Parathyroid adenoma (tissue), 2 donors: ENCODE results near the gene ECI2.
A peak's percentile ranks its signal among the peaks of the same experiment; 100 is the strongest.

Experiments
- H2AFZ ChIP-seq: fragments of 300-600 bp; sonication (generic); one replicate; pipeline ENCODE4 v1.7.0; 2017; ENCODE audit warnings: antibody characterized with exemption, mild to moderate bottlenecking
- H3K27ac ChIP-seq: fragments of 300-600 bp; sonication (generic); one replicate; pipeline ENCODE4 v1.7.0; 2017
- H3K27me3 ChIP-seq: fragments of 300-600 bp; sonication (generic); one replicate; pipeline ENCODE4 v1.7.0; 2017; ENCODE audit warnings: low read length; ENCODE audit not compliant: control insufficient read depth, insufficient read depth
- H3K36me3 ChIP-seq: fragments of 300-600 bp; sonication (generic); one replicate; pipeline ENCODE4 v1.7.0; 2017; ENCODE audit warnings: low read length; ENCODE audit not compliant: control insufficient read depth, insufficient read depth
- H3K4me1 ChIP-seq: fragments of 300-600 bp; sonication (generic); one replicate; pipeline ENCODE4 v1.7.0; 2017; ENCODE audit warnings: control low read depth
- H3K4me2 ChIP-seq: fragments of 300-600 bp; sonication (generic); one replicate; pipeline ENCODE4 v1.7.0; 2017; ENCODE audit warnings: low read length
- H3K4me3 ChIP-seq: fragments of 300-600 bp; sonication (generic); one replicate; pipeline ENCODE4 v1.7.0; 2017; ENCODE audit warnings: low read depth, low read length
- H3K79me2 ChIP-seq: fragments of 300-600 bp; sonication (generic); one replicate; pipeline ENCODE4 v1.7.0; 2017; ENCODE audit warnings: control low read depth
- H3K9ac ChIP-seq: fragments of 300-600 bp; sonication (generic); one replicate; pipeline ENCODE4 v1.7.0; 2017; ENCODE audit warnings: mild to moderate bottlenecking
- H3K9me3 ChIP-seq: fragments of 300-600 bp; sonication (generic); one replicate; pipeline ENCODE4 v1.7.0; 2017; ENCODE audit warnings: low read length; ENCODE audit not compliant: control insufficient read depth
- TF ChIP-seq, protein P1 (sequence below): fragments of 300-600 bp; sonication (generic); IDR thresholded peaks from one replicate; pipeline ENCODE4 v1.7.0; 2017; ENCODE audit warnings: antibody characterized with exemption, mild to moderate bottlenecking
- donor health status: primary hyperparathyroidism.

The ECI2 gene

DNA sequence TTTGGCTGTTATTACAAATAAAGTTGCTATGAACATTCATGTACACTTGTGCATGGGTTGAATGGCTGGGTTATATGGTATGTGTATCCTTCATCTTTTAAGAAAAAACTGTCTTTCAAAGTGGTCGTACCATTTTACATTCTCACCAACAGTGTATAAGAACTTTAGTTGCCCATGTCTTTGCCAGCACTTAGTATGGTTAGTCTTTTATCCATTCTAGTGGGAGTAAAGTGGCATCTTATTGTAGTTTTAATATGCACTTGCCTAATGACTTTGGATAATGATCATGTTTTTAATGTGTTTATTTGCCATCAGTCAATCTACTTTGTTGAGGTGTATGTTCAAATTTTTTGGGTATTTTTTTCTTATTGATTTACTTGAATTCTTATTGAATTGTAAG, 32.5 kb upstream of the ECI2 start:
- no peak overlapping the region for H3K4me3 ChIP-seq
- H3K4me2 ChIP-seq = no peak overlapping the region
- H3K4me1 ChIP-seq = no peaks in the 10 kb centered on the region
- no peaks in the 10 kb centered on the region for H3K27me3 ChIP-seq
- H3K27ac ChIP-seq = no peak overlapping the region
- H3K9ac ChIP-seq = no peak overlapping the region
- H3K9me3 ChIP-seq = no peaks in the 10 kb centered on the region
- TF ChIP-seq, protein P1, sequence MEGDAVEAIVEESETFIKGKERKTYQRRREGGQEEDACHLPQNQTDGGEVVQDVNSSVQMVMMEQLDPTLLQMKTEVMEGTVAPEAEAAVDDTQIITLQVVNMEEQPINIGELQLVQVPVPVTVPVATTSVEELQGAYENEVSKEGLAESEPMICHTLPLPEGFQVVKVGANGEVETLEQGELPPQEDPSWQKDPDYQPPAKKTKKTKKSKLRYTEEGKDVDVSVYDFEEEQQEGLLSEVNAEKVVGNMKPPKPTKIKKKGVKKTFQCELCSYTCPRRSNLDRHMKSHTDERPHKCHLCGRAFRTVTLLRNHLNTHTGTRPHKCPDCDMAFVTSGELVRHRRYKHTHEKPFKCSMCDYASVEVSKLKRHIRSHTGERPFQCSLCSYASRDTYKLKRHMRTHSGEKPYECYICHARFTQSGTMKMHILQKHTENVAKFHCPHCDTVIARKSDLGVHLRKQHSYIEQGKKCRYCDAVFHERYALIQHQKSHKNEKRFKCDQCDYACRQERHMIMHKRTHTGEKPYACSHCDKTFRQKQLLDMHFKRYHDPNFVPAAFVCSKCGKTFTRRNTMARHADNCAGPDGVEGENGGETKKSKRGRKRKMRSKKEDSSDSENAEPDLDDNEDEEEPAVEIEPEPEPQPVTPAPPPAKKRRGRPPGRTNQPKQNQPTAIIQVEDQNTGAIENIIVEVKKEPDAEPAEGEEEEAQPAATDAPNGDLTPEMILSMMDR = no peak
- no peaks in the 10 kb centered on the region for H3K79me2 ChIP-seq
- no peaks in the 10 kb centered on the region for H3K36me3 ChIP-seq
- H2AFZ ChIP-seq = no peak overlapping the region

DNA sequence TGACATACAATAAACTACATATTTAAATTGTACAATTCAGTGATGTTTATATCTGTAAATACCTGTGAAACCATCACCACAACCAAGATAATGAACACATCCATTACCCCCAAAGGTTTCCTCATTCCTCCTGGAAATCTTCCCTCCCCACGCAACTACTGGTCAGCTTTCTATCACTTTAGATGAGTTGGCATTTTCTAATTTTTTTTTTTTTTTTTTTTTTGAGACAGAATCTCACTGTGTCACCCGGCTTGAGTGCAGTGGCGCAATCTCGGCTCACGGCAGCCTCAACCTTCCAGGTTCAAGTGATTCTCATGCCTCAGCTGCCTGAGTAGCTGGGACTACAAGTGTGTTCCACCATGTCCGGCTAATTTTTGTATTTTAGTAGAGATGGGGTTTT, 31.7 kb upstream of the ECI2 start:
- Histone ChIP-seq H3K79me2 (no peaks in the 10 kb centered on the region), H3K4me3 (no peak overlapping the region), H3K4me2 (no peak overlapping the region), H3K4me1 (no peaks in the 10 kb centered on the region), H2AFZ (no peak overlapping the region), H3K36me3 (no peaks in the 10 kb centered on the region), H3K27ac (no peak overlapping the region), H3K9me3 (no peaks in the 10 kb centered on the region), H3K9ac (no peak overlapping the region), H3K27me3 (no peaks in the 10 kb centered on the region)
- TF ChIP-seq, protein P1 = no peak

DNA sequence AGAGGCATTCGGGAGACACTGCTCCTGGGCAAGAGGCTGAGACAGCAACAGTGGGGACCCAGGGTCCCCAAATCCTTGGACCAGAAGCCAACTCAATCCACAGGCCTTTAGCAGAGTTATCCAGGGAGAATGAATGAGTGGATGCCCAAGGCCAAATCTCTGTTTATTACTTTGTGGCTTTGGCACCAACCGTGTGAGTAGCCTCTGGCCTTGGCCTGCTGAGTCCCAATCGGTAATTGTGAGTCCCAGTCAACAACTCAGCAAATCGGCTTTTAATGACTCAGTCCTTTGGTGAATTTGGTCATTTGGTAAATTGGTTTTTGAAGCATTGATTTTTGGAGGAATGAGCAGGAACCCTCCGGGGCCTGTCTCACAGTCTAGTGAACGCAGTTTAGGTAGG, 29.1 kb upstream of the ECI2 start:
- H3K27ac ChIP-seq = no peak overlapping the region
- no peaks in the 10 kb centered on the region for H3K4me1 ChIP-seq
- H3K27me3 ChIP-seq = no peaks in the 10 kb centered on the region
- no peak overlapping the region for H3K4me3 ChIP-seq
- H3K9me3 ChIP-seq = no peaks in the 10 kb centered on the region
- H3K36me3 ChIP-seq = no peaks in the 10 kb centered on the region
- no peak overlapping the region for H2AFZ ChIP-seq
- H3K4me2 ChIP-seq = no peak overlapping the region
- H3K79me2 ChIP-seq = no peaks in the 10 kb centered on the region
- TF ChIP-seq, protein P1 = no peak
- no peak overlapping the region for H3K9ac ChIP-seq

DNA sequence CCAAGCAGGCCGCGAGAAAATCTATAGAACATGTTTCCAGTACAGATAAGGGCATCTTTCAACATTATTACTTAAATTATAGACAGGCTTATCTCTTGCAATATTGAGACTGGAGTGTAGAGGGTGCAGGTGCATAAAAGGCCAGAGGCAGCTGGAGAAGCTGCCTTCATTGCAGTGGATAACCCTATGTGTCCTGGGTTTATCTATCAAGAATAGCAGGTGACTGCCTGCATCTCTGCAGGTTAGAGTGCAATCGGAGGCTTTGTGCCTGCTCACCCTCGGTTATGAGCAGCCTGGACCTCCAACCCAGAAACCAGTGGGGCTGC, 28.7 kb upstream of the ECI2 start:
- H3K79me2 ChIP-seq = no peaks in the 10 kb centered on the region
- no peak overlapping the region for H3K4me2 ChIP-seq
- no peak overlapping the region for H3K9ac ChIP-seq
- no peaks in the 10 kb centered on the region for H3K4me1 ChIP-seq
- no peak overlapping the region for H3K4me3 ChIP-seq
- H3K27me3 ChIP-seq = no peaks in the 10 kb centered on the region
- no peak overlapping the region for H3K27ac ChIP-seq
- H3K36me3 ChIP-seq = no peaks in the 10 kb centered on the region
- TF ChIP-seq, protein P1 = no peak
- no peak overlapping the region for H2AFZ ChIP-seq
- no peaks in the 10 kb centered on the region for H3K9me3 ChIP-seq

DNA sequence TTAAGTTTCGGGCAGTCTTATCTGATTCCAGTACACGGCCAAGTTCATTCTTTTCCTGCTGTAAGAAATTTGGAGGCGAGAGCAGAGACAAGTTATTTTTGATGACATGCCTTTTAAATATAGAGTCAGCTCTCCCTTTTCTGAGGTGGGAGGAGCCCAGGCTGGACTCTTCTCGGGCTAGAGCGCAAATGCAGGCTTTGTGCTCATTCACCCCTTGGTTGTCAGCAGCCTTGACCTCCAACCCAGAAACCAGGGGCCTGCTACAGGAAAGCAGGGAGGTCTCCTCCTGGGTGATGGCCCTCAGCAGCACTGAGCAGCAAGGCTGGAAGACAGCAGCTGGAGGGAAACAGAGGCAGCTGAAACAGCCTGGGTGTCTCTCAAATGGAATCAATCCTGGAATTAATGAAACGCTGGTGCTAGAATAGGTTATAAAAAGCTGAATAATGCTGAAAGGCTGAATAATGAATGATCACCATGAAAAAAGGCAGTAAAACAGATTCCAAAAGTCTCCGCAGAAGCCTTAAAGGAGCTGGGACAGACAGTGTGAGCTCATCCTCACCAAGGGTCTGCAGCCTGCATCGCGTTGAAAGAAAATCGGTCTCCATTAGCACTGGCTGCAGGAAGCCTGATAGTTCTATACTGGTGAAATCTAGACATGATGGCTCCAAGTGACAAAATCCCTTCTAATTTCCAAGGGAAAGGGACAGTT, 28.2 kb upstream of the ECI2 start:
- H3K4me3 ChIP-seq = no peak overlapping the region
- H3K4me1 ChIP-seq = no peaks in the 10 kb centered on the region
- H3K4me2 ChIP-seq = peak overlapping the region; percentile 6
- H3K9ac ChIP-seq = no peak overlapping the region
- H3K27me3 ChIP-seq = no peaks in the 10 kb centered on the region
- no peaks in the 10 kb centered on the region for H3K36me3 ChIP-seq
- TF ChIP-seq, protein P1 = no peak
- peak overlapping the region; percentile 1 for H2AFZ ChIP-seq
- no peaks in the 10 kb centered on the region for H3K79me2 ChIP-seq
- no peak overlapping the region for H3K27ac ChIP-seq
- H3K9me3 ChIP-seq = no peaks in the 10 kb centered on the region
